HUES64 (cell line): ENCODE measurements around the gene EML6.

Source experiments
- H3K27ac ChIP-seq: 2 replicates; pipeline ENCODE4 v1.7.0; 2013; ENCODE audit warnings: low read depth, low read length, inconsistent platforms
- H3K27me3 ChIP-seq: 2 replicates; pipeline ENCODE4 v1.6.1; 2013; ENCODE audit warnings: mild to moderate bottlenecking, low read length; ENCODE audit not compliant: insufficient read depth
- H3K36me3 ChIP-seq: 2 replicates; pipeline ENCODE4 v1.6.1; 2013; ENCODE audit warnings: mild to moderate bottlenecking, low read length; ENCODE audit not compliant: insufficient read depth
- H3K4me1 ChIP-seq: 2 replicates; pipeline ENCODE4 v1.6.1; 2013; ENCODE audit warnings: mild to moderate bottlenecking, low read length, moderate library complexity; ENCODE audit not compliant: insufficient read depth
- H3K4me3 ChIP-seq: 2 replicates; pipeline ENCODE4 v1.5.1; 2013; ENCODE audit warnings: mild to moderate bottlenecking, low read length, moderate library complexity
- H3K9ac ChIP-seq: 2 replicates; pipeline ENCODE4 v1.6.1; 2013; ENCODE audit warnings: mild to moderate bottlenecking, low read depth, low read length
- H3K9me3 ChIP-seq: 2 replicates; pipeline ENCODE4 v1.6.1; 2013; ENCODE audit warnings: low read depth, low read length; ENCODE audit not compliant: insufficient read depth
- WGBS: fragments of 150-250, 120-280 bp; methylation state at CpG from one replicate; pipeline ENCODE4 v1.1.7; 2013; ENCODE audit warnings: missing lambda C conversion rate; 5-methylcytosine and 5-hydroxymethylcytosine counted together

The EML6 gene

DNA sequence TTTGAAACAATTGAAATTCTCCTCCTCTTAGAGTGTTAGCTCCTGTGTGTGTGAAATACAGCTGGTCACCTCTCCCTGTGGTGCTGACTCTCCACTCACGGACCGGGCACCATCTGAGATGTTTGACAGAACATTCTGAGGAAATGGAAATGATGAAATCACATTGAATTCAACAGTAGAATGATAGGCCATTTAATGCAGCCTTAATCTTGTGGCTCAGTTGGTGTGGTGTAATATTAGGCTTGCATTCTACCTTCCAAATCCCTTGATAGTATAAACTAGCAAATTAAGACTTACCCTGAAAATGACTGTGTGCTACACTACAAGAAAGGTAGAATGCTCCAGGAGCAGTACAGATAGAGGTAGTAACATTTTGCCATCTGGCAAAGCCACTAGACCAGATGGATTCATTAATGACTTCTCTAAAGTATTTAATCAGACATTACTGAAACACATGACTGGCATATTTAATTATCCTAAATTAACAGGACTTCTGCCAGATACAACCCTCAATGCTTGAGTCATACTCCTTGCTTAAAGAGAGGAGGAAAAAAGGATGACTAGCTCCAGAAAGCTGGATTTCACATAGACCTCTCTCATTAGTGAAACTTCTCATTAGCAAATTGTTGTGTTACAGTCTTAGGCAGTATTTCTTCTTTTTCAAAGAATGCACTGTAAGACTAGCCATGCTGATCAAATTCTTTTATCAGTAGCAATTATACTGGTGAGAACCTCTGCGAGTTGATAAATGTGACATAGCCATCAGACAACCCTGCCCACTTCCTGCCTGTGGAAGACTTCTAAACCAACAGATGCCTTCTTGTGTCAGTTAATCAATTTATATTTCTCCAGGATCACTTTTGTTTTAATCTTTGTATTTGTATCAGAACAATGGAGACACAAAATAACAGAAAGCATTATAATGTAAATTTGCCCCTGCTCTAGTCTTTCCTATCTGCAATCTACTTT lies 80.6 kb downstream of the EML6 start:
- Histone ChIP-seq H3K36me3 (no peaks in the 10 kb centered on the region), H3K27ac (no peak overlapping the region), H3K27me3 (no peaks in the 10 kb centered on the region), H3K9ac (no peak overlapping the region), H3K4me3 (no peak overlapping the region), H3K4me1 (peaks cover 4% of the 10 kb centered on the region; the same call in 1 of the 2 replicates), H3K9me3 (no peaks in the 10 kb centered on the region)
- 99% methylated on average over 3 of the region's 3 CpGs for WGBS

DNA sequence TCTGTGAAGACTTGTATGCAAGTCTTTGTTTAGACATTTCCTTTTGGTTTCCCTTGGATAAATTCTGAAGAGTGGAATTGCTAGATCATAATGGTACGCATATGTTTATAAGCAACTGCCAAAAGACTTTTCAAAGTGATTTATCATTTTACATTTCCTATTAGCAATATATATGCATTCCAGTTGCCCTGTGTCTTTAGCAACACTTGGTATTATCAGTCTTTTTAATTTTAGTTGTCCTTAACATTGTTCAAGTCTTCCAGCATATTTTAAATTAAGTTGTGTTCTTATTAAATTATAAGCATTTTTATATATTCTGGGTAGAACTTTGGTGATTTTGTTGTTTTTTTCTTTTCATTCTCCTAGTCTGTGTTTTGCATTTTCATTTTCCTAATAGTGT lies 81.8 kb downstream of the EML6 start:
- WGBS = no CpG with 5 or more reads among the region's 1 CpG
- no peak overlapping the region for H3K4me3 ChIP-seq
- H3K9me3 ChIP-seq = no peaks in the 10 kb centered on the region
- H3K27ac ChIP-seq = no peak overlapping the region
- no peaks in the 10 kb centered on the region for H3K36me3 ChIP-seq
- H3K27me3 ChIP-seq = no peaks in the 10 kb centered on the region
- peaks cover 8% of the 10 kb centered on the region; the same call in 1 of the 2 replicates for H3K4me1 ChIP-seq
- no peak overlapping the region for H3K9ac ChIP-seq

DNA sequence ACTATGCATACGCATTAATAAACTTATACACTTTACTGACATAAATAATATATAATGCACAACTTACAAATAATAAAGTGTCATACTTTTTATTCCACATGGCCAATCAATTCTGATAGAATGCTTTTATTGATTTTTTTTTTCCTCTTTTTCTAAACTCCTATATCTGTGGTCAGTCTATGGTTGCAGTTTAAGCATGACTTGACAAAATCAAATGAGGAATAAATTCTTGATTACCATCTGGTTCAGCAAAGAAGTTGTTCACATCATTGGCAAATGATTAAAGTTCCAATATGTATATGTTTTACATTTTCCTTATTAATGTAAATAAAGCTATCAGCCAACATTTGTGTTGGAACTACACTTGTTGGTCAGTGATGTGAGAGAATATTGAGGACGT lies 83.5 kb downstream of the EML6 start:
- H3K9ac ChIP-seq = no peak overlapping the region
- H3K27me3 ChIP-seq = no peaks in the 10 kb centered on the region
- WGBS = 100% methylated on average over 1 of the region's 2 CpGs
- no peak overlapping the region for H3K27ac ChIP-seq
- H3K36me3 ChIP-seq = no peaks in the 10 kb centered on the region
- no peak overlapping the region for H3K4me3 ChIP-seq
- peaks cover 8% of the 10 kb centered on the region; the same call in 1 of the 2 replicates for H3K4me1 ChIP-seq
- no peaks in the 10 kb centered on the region for H3K9me3 ChIP-seq

GRCh38 chr2:54808661-54809060 lies 85.2 kb downstream of the EML6 start:
- H3K4me1 ChIP-seq = peaks cover 5% of the 10 kb centered on the region; the same call in 1 of the 2 replicates
- no peak overlapping the region for H3K9ac ChIP-seq
- no peaks in the 10 kb centered on the region for H3K9me3 ChIP-seq
- H3K36me3 ChIP-seq = no peaks in the 10 kb centered on the region
- H3K4me3 ChIP-seq = no peak overlapping the region
- no peaks in the 10 kb centered on the region for H3K27me3 ChIP-seq
- H3K27ac ChIP-seq = no peak overlapping the region
- 100% methylated on average over 1 of the region's 1 CpG for whole genome bisulfite sequencing

DNA sequence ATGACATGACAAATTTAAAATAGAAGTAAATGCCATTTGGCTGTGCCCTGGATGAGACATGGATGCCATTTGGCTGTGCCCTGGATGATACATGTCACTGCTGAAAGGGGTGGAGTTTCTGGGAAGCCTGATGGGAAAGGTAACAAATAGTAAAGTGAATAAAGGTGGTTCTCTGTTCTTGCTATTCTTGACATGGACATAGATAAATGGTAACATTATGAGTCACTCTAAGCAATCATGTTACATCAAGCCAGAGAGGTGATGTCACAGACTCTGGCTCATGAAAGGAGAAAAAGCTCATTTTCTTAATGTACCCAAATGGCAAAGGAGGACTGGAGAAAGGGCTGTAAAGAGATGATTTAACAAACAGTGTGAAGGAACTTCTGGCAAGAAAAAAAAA lies 86.4 kb downstream of the EML6 start:
- no peak overlapping the region for H3K27ac ChIP-seq

GRCh38 chr2:54810246-54810645 lies 86.8 kb downstream of the EML6 start:
- H3K4me3 ChIP-seq = no peak overlapping the region
- no peaks in the 10 kb centered on the region for H3K27me3 ChIP-seq
- H3K4me1 ChIP-seq = peaks cover 5% of the 10 kb centered on the region; the same call in 1 of the 2 replicates
- H3K36me3 ChIP-seq = no peaks in the 10 kb centered on the region
- WGBS = 88% methylated on average over 2 of the region's 3 CpGs
- H3K9me3 ChIP-seq = no peaks in the 10 kb centered on the region
- no peak overlapping the region for H3K9ac ChIP-seq
- no peak overlapping the region for H3K27ac ChIP-seq

More for the DNA sequence above, 86.4 kb downstream of the EML6 start:
- Histone ChIP-seq H3K4me3 (no peak overlapping the region), H3K36me3 (no peaks in the 10 kb centered on the region), H3K9ac (no peak overlapping the region), H3K4me1 (peaks cover 5% of the 10 kb centered on the region; the same call in 1 of the 2 replicates), H3K27me3 (no peaks in the 10 kb centered on the region), H3K9me3 (no peaks in the 10 kb centered on the region)

DNA sequence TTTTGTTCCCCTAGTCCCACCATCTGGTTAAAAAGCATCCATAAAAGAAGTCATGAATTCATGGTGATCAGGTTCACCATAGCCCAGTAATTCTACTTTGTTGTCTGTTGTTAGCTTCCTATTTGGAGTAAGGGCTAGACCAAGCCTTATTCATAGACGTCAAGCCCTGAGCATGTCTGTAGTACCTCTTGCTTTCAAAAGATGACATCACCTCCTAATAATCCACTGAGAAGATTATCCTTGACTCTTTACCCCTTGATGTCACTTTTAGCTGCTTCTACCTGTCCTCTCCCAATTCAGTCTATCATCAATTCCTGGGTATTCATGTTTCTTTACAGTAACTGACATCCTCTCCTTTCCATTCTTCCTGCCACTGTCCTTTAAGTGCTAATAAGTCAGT lies 90.1 kb downstream of the EML6 start:
- WGBS = 82% methylated on average over 1 of the region's 1 CpG
- H3K27ac ChIP-seq = no peak overlapping the region
- H3K27me3 ChIP-seq = no peaks in the 10 kb centered on the region
- no peak overlapping the region for H3K9ac ChIP-seq
- no peaks in the 10 kb centered on the region for H3K9me3 ChIP-seq
- H3K4me1 ChIP-seq = peaks cover 5% of the 10 kb centered on the region; the same call in 1 of the 2 replicates
- H3K36me3 ChIP-seq = no peaks in the 10 kb centered on the region
- no peak overlapping the region for H3K4me3 ChIP-seq

GRCh38 chr2:54814389-54815147 lies 91.1 kb downstream of the EML6 start:
- 87% methylated on average over 8 of the region's 9 CpGs for WGBS
- Histone ChIP-seq H3K4me3 (no peak overlapping the region), H3K9ac (no peak overlapping the region), H3K27me3 (no peaks in the 10 kb centered on the region), H3K9me3 (no peaks in the 10 kb centered on the region), H3K27ac (no peak overlapping the region), H3K4me1 (no peaks in the 10 kb centered on the region), H3K36me3 (no peaks in the 10 kb centered on the region)

- Histone ChIP-seq H3K36me3 (no peaks in the 10 kb centered on the region), H3K4me3 (no peak overlapping the region), H3K9ac (no peak overlapping the region), H3K9me3 (no peaks in the 10 kb centered on the region), H3K27ac (no peak overlapping the region), H3K27me3 (no peaks in the 10 kb centered on the region), H3K4me1 (peaks cover 3% of the 10 kb centered on the region; the same call in 1 of the 2 replicates)
- WGBS = 88% methylated on average over 1 of the region's 1 CpG
These were observed 91.7 kb downstream of the EML6 start for GRCh38 chr2:54815148-54815539.

DNA sequence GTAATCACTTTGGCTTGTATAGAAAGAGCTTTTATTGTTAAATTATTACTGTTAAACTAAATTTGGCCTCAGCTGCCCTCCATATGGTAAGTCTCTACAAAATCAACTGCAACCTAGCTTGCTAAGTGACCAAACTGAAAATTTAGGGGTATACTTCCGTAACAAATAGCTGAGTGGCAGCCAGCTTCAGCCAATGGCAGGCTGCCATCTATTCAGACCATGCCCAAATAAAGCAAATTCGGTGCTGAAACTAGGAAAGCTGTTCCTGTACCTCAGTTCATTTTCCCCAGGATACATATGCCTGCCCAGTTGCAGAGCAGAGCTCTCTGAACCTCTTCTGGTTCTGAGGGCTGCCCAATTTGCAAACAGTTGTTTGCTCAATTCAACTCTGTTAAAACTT lies 94.8 kb downstream of the EML6 start:
- Histone ChIP-seq H3K9me3 (no peaks in the 10 kb centered on the region), H3K27ac (no peak overlapping the region), H3K4me3 (no peak overlapping the region), H3K36me3 (no peaks in the 10 kb centered on the region), H3K4me1 (peaks cover 10% of the 10 kb centered on the region; the same call in 1 of the 2 replicates), H3K9ac (no peak overlapping the region), H3K27me3 (no peaks in the 10 kb centered on the region)
- WGBS = 92% methylated on average over 2 of the region's 2 CpGs

GRCh38 chr2:54820558-54820957 lies 97.1 kb downstream of the EML6 start:
- no peaks in the 10 kb centered on the region for H3K9me3 ChIP-seq

More at GRCh38 chr2:54820558-54820957, 97.1 kb downstream of the EML6 start:
- WGBS = 25% methylated on average over 3 of the region's 3 CpGs
- no peaks in the 10 kb centered on the region for H3K36me3 ChIP-seq
- peaks cover 10% of the 10 kb centered on the region; the same call in 1 of the 2 replicates for H3K4me1 ChIP-seq
- H3K9ac ChIP-seq = no peak overlapping the region
- H3K27ac ChIP-seq = no peak overlapping the region
- no peak overlapping the region for H3K4me3 ChIP-seq
- no peaks in the 10 kb centered on the region for H3K27me3 ChIP-seq
